HUES6 (cell line): Measurements from ENCODE around the gene CD44.

Source experiments
- H3K27ac ChIP-seq: 2 replicates; pipeline ENCODE4 v1.7.0; 2013; ENCODE audit warnings: low read depth, mild to moderate bottlenecking, low read length, inconsistent platforms
- H3K27me3 ChIP-seq: 2 replicates; pipeline ENCODE4 v1.6.1; 2013; ENCODE audit warnings: low read length; ENCODE audit not compliant: control insufficient read depth, insufficient read depth
- H3K36me3 ChIP-seq: 2 replicates; pipeline ENCODE4 v1.6.1; 2013; ENCODE audit warnings: low read length; ENCODE audit not compliant: control insufficient read depth, insufficient read depth
- H3K4me1 ChIP-seq: 2 replicates; pipeline ENCODE4 v1.6.1; 2013; ENCODE audit warnings: low read length; ENCODE audit not compliant: control insufficient read depth, insufficient read depth
- H3K4me3 ChIP-seq: 2 replicates; pipeline ENCODE4 v1.5.1; 2013; ENCODE audit warnings: low read depth, low read length
- H3K9ac ChIP-seq: one replicate; pipeline ENCODE4 v1.6.1; 2013; ENCODE audit warnings: mild to moderate bottlenecking, low read length
- H3K9me3 ChIP-seq: 2 replicates; pipeline ENCODE4 v1.6.1; 2013; ENCODE audit warnings: low read depth, low read length; ENCODE audit not compliant: control insufficient read depth, insufficient read depth

CD44 gene

DNA sequence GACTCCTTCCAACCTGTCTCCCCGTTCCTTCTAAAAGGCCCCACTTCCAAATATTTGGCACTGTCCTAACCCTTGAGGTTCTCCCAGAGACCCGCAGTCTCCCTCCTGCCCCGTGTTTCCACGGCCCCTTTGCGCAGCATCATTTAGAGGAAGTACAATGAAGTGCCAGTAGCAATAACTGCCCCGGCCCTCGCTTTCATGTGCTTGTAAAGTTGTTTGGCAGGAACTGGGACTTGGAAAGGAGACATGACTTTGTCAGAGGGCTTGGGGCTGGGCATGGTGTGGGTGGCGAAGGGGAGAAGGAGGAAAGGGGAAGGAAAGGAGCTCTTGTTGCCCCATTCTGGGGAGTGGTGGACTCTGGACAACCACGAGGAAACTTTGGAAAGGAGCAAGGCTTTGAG, 2.6 kb downstream of the CD44 start:
- H3K27me3 ChIP-seq, result peaks cover 39% of the 10 kb centered on the region
- H3K36me3 ChIP-seq, result no peaks in the 10 kb centered on the region
- H3K27ac ChIP-seq, result no peak overlapping the region
- no peak overlapping the region for H3K4me3 ChIP-seq
- H3K4me1 ChIP-seq, result peaks cover 26% of the 10 kb centered on the region
- no peaks in the 10 kb centered on the region for H3K9me3 ChIP-seq
- H3K9ac ChIP-seq, result no peak overlapping the region

DNA sequence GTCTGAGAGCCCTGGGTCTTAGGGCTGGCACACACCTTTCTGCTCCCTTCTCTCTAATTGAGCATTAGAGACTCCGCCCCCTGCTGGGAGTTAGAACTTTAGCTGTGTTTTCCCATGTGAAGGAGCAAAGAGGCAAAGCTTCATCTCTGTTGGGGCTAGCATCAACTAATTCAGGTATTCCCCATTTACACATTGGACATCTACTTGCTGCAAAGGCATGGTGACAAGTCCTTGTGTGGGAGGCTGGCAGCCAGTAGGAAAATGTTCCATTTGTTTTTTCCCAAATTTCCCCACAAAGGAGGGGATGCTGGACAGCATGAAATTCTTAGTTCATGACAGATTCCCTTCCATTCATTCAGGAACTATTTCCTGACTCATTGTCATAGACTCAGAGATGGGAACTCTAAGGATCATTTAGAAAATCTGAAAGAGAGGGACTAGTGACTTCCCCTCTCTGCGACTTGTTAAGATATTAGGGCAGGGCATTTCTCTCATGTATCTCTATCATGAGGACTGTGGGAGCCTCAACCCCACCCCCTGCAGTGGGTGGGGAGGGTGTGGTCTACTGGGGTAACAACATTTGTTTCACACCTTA, 3.6 kb downstream of the CD44 start:
- Histone ChIP-seq H3K9ac (no peak overlapping the region), H3K4me1 (peaks cover 31% of the 10 kb centered on the region), H3K27ac (no peak overlapping the region), H3K9me3 (no peaks in the 10 kb centered on the region), H3K27me3 (peaks cover 32% of the 10 kb centered on the region), H3K4me3 (no peak overlapping the region), H3K36me3 (no peaks in the 10 kb centered on the region)

DNA sequence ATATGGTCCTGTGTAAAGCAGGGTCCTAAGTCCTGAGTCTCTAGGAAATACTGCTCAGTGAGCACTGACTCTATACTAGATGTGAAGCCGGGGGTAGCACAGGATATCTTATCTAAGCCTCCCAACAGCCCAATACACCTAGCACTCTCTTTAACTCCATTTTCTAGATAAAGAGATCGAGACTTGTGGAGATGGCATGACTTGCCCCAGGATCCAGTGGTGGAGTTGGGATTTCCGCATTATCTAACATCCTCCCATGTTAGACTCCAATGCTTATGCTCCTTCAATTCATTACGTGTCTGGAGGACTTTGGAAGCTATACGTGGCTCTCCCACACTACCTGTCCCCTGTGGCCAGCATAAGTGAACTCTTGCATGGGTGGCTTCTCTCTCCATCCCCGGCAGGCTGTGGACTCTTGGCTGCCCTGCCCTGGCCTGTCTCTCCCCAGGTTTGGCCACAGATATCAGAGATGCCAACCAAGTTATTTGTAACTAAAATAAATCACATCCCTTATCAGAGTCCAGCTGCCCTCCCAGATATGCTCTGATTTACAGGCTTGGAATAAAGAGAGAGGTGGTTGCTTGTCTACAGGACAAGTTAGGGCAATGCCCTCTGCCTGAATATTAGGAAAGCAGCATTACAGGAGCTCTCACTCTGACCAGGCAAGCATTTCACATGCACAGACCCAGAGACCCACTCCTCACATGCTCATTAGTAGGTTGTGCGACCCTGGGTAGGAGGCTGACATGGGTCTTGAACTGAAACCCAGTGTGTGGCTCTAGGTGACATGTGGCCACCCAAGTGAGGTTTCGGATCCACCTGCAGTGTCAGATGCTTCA, 4.5 kb downstream of the CD44 start:
- no peaks in the 10 kb centered on the region for H3K36me3 ChIP-seq

DNA sequence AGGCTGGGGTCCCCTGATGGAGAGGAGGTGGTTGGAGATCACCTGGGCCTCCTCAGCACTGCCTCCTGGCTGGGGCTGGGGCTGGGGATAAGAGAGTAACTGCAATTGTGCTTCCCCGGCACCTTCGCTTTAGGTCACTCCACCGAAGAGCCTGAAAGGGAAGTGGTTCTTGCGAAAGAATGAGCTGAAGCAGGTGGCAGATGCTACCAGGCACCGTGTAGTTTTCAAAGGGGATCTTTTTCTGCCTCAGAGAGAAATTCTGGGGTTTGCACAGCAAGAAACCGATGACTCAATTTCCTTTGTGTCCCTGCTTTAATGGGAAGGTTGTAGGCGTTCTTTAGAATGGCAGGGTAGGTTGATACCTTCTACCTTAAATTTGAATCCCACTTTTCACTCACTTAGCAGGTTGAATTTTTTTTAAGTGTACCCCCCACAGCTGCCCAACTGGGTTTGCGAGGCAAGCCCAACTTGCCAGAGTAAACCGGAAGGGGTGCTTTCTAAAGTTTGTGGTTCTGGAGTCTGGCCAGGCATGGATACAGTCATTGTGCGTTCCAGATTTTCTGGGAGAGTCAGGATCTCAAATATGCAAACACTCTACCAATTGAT, 5.3 kb downstream of the CD44 start:
- Histone ChIP-seq H3K36me3 (no peaks in the 10 kb centered on the region), H3K27me3 (peaks cover 15% of the 10 kb centered on the region), H3K4me3 (no peak overlapping the region), H3K9me3 (no peaks in the 10 kb centered on the region), H3K4me1 (peaks cover 33% of the 10 kb centered on the region), H3K9ac (no peak overlapping the region), H3K27ac (no peak overlapping the region)

More for the DNA sequence above, 4.5 kb downstream of the CD44 start:
- Histone ChIP-seq H3K4me3 (no peak overlapping the region), H3K4me1 (peaks cover 34% of the 10 kb centered on the region), H3K9me3 (no peaks in the 10 kb centered on the region), H3K27me3 (peaks cover 22% of the 10 kb centered on the region), H3K27ac (no peak overlapping the region), H3K9ac (no peak overlapping the region)

DNA sequence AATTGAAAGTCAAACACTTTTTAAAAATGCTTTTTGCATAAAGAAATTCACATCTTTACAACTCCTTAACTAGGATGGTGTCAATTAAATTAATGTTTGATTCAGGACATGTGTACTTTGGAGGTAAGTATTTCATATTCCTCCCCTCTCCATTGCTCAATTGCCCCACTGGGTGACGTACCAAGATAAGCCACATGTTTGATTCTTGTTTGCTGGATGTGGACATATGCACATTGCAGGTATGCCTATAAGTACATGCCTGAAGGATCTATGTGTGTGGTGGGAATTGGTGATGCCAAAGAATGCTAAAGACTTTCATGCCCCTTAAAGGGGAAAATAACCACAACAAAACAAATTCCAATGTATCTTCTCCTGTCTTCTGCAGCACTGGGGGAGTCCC, 5.8 kb downstream of the CD44 start:
- Histone ChIP-seq H3K4me3 (no peak overlapping the region), H3K27ac (no peak overlapping the region), H3K4me1 (peaks cover 31% of the 10 kb centered on the region)

DNA sequence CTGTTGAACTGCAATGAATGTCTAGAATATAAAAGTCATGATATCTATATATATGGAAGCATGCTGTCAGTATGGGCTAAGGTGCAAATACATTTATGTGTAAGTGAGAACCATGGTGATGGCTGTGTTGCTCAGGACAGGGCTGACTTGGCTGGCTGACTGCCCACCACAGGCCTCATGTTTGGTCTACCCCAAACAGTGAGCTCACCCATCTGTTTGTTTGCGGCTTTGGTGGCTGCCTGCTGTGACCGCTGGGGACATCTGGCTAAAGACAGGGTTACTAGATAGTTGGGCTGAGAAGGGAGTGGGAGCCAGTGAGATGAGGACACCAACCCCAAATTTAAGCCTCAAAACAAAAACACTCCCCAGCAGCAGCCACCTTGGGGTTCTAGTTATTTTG, 6.3 kb downstream of the CD44 start:
- Histone ChIP-seq H3K27me3 (peaks cover 5% of the 10 kb centered on the region), H3K9me3 (0 out of 2 replicates have a peak, but pooled peaks cover 3% of the 10 kb centered on the region), H3K4me3 (no peak overlapping the region), H3K27ac (no peak overlapping the region), H3K36me3 (no peaks in the 10 kb centered on the region; the same call in 1 of the 2 replicates), H3K4me1 (peaks cover 28% of the 10 kb centered on the region), H3K9ac (no peak overlapping the region)

More for the DNA sequence above, 5.8 kb downstream of the CD44 start:
- Histone ChIP-seq H3K36me3 (no peaks in the 10 kb centered on the region; the same call in 1 of the 2 replicates), H3K9ac (no peak overlapping the region), H3K9me3 (no peaks in the 10 kb centered on the region), H3K27me3 (peaks cover 9% of the 10 kb centered on the region)

DNA sequence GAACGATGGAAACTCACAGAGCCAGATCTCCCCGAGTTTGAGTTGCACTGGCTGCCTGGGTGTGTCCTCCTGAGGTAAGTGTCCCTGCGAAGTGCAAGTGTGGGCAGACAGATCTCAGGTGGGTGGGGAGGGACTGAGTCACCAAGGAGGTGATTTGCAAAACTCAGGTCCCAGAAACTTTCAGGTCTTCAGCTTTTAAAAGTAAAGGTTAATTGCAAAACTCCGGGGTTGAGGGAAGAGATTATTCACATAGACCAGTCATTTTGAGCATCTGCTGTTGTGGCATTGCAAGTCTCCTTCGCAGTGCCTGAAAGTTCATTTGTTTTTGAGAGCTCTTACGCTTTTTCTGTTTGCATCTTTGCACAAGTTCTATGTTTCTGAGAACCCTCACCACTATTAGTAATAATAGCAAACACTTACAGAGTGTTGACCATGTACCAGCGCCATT, 7.1 kb downstream of the CD44 start:
- Histone ChIP-seq H3K27me3 (no peaks in the 10 kb centered on the region), H3K4me1 (peaks cover 34% of the 10 kb centered on the region), H3K9me3 (peaks cover 3% of the 10 kb centered on the region; the same call in 1 of the 2 replicates), H3K27ac (no peak overlapping the region), H3K4me3 (no peak overlapping the region), H3K36me3 (no peaks in the 10 kb centered on the region; the same call in 1 of the 2 replicates), H3K9ac (no peak overlapping the region)

DNA sequence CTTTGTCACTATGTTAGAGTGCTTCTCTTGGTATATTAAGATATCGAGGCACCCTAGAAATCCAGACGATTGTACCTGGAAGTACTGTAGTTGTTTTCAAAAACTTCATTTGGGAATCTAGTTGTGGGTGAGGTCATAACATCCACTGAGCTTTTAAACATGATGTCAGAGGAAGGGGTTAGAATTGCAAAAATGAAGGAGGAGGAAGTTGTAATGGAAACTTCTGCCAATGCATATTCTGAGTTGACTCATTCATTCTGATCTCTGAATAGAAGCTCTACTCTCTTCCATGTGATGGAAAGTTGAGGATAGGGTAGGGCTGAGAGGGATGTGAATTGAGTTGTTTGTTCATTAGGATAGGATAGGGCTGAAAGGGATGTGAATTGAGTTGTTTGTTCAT, 7.7 kb downstream of the CD44 start:
- H3K27me3 ChIP-seq, result no peaks in the 10 kb centered on the region
- no peak overlapping the region for H3K9ac ChIP-seq
- H3K36me3 ChIP-seq, result no peaks in the 10 kb centered on the region; the same call in 1 of the 2 replicates
- no peak overlapping the region for H3K27ac ChIP-seq
- H3K4me3 ChIP-seq, result no peak overlapping the region
- H3K4me1 ChIP-seq, result peaks cover 40% of the 10 kb centered on the region
- peaks cover 3% of the 10 kb centered on the region; the same call in 1 of the 2 replicates for H3K9me3 ChIP-seq

DNA sequence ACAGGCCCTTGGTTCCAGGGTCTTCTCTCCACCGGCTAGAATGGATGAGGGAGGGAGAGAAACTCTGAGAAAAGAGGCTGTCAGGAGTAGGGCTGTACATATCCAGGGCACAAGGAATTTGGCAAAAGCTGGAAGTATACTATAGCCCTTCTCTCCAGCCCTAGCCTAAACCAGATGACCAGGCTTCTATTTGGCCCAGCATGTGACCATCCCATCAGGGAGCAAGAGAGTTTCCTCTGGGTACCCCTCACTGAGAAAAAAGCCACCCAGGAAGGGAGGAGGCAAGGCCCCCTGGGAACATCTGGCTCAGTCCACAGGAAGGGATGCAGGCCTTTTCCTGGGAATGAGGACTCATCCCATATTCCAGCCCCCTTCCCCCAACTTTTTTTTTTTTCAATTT, 8.3 kb downstream of the CD44 start:
- H3K9ac ChIP-seq, result no peak overlapping the region
- no peak overlapping the region for H3K4me3 ChIP-seq
- no peaks in the 10 kb centered on the region; the same call in 1 of the 2 replicates for H3K36me3 ChIP-seq
- peaks cover 46% of the 10 kb centered on the region for H3K4me1 ChIP-seq
- peaks cover 3% of the 10 kb centered on the region; the same call in 1 of the 2 replicates for H3K9me3 ChIP-seq
- H3K27me3 ChIP-seq, result no peaks in the 10 kb centered on the region
- no peak overlapping the region for H3K27ac ChIP-seq

DNA sequence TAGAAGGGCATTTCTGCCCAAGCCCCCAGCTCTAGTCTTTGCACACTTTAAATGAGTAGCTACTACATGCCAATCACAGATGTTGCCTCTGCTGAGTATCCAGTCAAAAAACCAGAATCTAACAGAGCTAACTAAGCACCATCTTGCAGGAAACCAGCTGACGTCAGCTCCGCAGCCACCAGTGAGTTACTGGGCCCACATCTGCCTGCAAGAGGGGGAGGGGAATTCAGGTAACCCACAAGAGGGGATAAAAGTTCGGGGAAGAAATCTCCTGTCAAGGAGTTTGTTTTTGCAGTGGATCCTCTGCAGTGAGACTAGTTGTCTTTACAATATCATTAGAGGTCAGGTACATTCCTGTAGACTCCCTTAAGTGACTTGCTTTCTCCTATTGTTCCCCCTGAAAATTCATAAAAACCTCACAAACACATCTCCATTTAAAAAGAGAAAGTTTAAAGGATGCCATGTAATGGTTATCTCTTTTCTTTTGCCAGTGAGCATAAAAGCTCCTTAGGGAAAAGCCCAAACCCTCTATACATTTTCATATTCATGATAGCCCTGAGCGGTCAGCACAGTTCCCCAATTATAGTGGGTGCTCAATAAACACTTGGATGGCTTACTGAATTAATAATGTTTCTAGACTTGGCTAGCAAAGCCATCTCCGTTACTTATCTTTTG, 9.3 kb downstream of the CD44 start:
- H3K27ac ChIP-seq, result no peak overlapping the region
- no peaks in the 10 kb centered on the region for H3K27me3 ChIP-seq
- no peak overlapping the region for H3K9ac ChIP-seq
- H3K9me3 ChIP-seq, result peaks cover 3% of the 10 kb centered on the region; the same call in 1 of the 2 replicates
- H3K36me3 ChIP-seq, result no peaks in the 10 kb centered on the region; the same call in 1 of the 2 replicates
- peaks cover 48% of the 10 kb centered on the region for H3K4me1 ChIP-seq
- H3K4me3 ChIP-seq, result no peak overlapping the region
